ENCODE data around the gene DVL1.
A peak's percentile ranks its signal among the peaks of the same experiment; 100 is the strongest.
"Not testable (repeated sequence)": the region's sequence is repeated elsewhere in the genome, so short reads cannot be mapped to it uniquely, and the experiment has no call there.

The DVL1 gene

DNA sequence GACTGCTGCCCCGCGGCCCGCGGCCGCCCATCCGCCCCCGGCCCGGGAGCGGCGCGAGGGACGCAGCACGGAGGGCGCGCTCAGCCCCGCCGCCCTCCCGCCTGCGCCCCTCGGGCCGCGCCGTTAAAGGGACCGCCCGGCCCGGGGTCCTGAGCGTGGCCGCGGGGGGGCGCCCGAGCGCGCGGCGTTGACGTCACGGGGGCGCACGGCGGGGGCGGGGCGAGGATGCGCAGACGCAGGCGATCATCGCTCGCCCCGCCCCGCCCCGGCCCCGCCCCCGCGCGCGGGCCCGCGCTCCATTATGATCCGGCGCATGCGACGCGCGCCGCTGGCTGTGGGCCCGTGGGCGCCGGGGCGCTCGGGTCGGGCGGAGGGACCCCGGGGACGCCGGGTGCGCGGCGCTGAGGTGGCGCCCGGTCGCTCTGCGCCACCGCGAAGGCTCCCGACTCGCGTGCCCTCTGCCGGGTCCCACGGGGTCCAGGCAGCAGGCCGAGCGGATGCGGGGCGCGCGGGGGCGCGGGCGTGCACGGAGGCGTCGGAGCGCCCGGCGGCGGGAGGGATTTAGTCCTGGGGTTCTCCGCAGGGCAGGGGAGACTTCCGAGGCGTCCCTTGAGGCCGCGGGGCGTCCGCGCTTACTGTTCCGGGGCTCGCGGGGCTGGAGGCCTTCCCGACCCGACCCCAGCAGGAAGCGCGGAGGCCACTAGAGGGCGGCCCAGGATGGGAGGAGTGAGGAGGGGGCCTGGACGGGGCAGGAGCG, at the start of gene DVL1:
Gene DVL1, minus strand, starts transcription at position 163 of the 757 bp plus-strand sequence. CDS start 353 bp downstream, outside the sequence.
- DNase-seq: peak; percentile 73 to 74

DNA sequence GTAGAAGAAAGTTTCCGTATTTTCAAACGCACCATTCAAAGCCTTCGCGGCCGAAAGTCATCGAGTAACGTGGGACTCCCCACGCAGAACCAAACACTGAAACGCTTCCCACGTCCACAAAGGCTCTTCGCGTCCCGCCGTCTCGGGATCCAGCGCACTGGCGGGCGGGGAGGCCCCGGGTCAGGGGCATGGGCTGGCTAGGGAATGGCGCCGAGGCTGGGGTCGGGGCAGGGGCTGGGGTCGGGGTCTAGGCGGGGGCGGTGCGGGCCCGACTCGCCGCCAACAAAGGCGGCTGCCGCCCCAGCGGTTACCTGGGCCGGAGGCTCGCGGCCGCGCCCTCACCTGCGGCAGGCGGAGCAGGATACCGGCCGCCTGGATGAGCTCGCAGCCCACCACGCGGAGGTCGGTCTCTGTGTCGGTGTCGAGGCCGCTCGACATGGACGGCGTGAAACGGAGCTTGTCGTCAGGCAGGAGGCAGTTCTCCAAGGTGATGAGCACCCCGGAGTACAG, 49.5 kb upstream of the DVL1 start:
- DNase-seq: no peak

DNA sequence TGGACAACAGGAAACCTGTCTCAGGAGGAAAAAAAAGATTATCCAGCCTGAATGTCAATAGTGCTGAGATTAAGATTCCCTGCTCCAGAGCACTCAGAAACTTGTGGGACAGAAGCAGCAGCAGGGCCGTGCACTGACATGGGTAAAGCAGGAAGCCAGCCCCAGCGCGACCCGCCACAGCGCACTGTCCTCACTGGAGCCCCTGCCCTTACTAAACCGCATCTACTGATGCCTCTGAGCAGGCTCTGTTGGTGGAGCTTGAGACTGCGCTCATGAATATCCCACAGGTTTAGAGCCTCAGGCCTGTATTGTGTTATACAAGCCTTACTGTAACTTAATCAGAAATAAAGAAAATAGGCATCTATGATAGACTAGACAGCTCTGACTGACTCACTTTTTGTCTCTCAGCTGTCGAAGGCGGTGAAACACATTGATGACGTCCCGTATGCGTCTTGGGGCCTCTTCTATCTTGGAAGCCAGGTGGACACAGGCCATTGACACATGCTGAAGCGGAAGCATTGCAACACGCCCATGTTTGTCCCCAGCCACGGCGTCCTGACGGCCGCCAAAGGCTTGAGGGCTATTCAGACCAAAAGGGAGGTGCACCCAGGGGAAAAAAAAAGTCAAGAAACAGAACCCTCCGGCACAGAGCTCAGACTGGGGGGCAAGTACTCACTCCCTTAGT, 48.8 kb upstream of the DVL1 start:
- DNase-seq: no peak

DNA sequence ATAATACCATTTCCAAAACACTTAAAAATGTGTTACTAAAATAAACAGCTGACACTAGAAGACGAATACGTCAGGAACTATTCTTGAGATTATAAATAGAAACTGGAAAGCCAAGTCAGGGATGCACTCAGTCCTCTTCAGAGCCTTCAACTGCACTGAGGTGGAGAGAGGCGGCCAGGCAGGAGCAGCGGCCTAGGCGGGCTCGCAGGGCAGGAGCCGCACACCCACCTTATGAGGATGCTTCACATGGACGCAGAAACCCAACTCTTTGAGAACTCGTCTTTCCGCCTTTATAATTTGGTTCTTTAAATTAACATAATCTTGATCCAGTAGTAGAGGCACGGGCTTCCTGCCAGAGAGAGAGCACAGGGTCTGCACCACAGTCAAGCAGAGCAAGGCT, 45.9 kb upstream of the DVL1 start:
- no peak for DNase-seq

DNA sequence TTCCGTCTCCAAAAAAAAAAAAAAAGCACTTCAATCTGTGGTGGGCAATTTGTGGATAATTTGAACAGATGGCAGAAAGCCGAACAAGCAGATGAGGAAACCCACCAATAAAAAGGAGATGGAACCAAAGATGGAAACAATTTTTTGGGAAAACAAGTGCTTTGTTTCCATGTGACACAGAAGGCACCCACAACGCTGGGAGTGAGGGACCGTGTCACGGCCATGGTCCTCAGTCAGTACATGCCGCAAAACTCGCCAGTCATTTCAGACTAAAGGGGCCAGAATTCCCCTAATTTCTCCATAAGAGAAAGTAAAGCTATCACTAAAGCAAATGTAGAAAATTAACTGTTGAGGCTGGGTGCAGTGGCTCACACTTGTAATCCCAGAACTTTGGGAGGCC, 44.9 kb upstream of the DVL1 start:
- DNase-seq: no peak

DNA sequence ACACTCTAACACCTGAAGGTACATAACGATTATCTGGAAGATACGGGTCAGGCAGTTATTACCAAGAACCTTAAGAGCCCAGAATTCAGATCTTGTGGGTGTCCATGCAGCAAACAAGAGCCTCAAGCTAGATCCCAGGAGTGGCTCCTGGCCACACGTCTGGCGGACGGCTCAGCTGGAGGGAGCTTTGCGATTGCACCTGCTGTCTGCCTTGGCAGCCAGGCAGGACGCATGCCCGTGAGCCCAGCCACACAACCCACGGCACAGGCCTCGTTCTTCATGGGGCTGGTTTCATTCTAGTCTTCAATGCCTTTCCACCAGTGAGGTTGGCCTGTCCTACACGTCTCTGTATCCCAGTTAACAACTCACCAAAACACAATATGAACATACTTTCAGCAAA, 44.2 kb upstream of the DVL1 start:
- DNase-seq: no peak

DNA sequence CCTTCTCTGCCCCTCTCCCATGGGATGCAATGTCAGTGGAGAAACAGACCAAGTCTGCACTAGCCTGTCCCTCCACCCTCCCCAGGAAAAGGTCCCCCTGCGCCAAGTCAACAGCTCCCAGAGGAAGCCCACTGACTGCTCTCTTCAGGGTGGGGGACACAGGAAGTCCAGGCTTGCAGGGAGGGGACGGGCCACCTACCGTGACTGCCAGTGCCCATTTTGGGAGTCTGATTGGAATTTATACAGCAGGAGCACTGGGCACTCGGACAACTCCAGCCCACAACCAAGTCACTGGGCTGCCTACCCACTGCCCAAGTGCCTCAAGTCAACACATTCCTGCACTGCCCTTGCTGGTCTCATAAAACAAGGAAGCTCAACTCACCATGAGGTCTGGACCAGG, 43.8 kb upstream of the DVL1 start:
- no peak for DNase-seq

DNA sequence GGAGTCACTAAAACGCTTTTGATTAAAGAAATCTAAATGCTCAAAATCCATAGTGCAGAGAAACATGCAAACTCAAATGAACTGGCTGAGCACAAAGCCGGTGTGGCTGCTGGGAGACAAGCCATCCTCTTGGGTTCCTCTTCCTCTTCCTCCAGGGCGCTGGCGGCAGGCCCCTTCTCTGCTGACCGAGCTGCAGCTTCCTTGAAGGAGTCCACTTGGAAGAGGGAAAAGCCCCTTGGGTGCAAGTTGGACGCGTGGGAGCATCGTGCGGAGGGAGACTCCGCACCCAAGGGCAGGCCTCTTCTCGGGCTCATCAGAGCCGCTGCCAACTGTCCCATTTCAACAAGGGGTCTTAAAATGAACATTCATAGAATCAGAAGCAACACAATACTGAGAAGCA, 42.0 kb upstream of the DVL1 start:
- DNase-seq: no peak

DNA sequence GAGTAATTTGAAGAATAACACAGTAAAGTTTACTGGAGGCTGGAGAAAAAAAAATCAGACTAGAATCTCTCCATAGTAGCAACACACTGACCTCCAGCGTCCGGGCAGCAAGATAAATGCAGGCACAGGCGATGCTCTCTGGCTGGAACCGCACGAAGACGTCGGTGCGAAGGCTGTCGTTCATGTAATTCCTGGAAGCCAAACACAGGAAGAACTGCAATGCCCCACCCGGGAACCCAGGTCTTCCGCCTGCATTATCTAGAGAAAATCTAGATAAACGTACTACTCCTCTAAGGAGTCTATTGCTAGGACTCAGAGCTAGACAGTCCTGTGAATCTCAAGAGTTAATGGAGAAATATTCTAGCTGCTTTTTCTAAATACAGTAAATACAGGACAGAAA, 41.5 kb upstream of the DVL1 start:
- no peak for DNase-seq

DNA sequence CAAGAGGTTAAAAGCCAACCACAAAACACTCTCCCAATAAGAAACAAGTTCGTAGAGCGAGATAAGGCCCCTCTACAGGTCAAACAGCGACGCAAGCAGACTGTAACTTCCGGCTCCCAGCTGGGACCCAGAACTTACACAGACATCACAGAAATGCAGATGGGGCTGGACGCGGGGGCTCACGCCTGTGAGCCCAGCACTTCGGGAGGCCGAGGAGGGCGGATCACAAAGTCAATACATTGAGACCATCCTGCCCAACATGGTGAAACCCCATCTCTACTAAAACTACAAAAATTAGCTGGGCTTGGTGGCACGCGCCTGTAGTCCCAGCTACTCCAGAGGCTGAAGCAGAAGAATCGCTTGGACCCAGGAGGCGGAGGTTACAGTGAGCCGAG, 38.9 kb upstream of the DVL1 start:
- no peak for DNase-seq

DNA sequence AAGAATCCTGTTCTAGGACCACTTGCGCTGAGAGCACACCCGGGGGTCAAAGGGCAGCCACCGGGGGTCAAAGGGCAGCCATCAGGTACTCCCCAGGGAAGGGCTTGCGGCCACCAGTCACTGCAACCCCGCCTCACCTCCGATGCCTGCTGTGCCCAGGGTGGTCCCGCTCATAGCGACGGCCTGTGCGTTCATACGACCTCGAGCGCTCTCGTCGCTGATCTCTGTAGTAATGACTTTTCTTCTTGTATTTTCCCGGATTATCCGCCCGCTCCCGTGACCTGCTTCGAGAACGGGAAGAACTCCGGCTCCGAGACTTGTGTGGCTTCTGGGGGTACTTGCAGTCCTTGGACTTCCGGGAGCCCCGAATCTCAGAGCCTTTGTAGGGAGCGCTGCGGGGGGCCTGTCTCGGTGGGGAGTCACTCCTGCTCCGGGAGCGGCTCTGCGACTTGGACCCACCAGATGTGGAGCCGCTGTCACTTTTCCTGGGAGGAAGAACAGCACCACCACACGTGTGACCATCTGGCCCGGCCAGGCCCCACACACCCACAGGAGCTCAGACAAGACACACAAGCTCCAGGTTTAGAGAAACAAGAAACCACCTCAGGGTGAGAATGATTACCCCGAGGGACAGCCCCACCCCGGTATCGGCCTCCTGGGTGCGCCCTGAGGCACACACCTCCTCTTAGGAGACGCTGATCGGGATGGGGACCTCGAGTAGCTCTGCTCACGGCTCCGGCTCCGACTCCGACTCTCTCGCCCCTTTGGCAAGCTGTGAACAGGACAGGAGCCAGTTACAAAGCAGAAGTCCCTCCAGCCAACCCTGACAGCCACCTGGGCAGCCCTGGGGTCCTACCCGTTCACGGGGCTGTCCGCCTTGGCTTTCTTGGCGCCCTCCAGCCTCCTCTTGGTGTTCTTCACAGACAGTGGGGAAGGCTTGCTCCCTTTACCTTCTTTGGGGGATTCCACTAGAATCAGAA, 38.2 kb upstream of the DVL1 start:
- no peak for DNase-seq

DNA sequence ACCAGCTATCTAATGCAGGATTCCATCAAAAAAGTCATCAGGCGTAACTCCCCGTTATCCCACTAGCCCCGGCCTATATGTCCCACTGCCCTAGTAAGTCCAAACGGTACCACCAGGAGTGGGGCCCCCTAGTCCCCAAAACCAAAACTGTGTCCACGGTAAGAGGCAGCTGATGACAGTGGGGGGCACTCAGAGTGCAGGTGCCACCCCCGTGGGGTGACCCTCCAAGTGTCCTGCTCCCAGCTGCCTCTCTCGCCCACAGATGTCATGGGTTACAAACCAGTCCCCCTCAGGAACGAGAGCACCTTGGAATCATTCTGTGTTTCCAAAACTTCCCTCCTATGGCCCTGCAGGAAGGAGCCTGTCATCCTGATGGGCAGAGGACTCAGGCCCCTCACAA, 36.7 kb upstream of the DVL1 start:
- no peak for DNase-seq

DNA sequence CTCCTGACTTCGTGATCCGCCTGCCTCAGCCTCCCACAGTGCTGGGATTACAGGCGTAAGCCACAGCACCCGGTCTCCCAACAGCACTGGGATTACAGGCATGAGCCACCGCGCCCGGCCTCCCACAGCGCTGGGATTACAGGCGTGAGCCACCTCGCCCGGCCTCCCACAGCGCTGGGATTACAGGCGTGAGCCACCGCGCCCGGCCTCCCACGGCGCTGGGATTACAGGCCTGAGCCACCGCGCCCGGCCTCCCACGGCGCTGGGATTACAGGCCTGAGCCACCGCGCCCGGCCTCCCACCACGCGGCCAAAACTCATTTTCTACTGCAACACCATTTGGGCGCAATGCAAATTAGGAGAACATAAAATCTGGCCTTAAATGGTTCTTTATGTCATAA, 36.1 kb upstream of the DVL1 start:
- not testable (repeated sequence) for DNase-seq

DNA sequence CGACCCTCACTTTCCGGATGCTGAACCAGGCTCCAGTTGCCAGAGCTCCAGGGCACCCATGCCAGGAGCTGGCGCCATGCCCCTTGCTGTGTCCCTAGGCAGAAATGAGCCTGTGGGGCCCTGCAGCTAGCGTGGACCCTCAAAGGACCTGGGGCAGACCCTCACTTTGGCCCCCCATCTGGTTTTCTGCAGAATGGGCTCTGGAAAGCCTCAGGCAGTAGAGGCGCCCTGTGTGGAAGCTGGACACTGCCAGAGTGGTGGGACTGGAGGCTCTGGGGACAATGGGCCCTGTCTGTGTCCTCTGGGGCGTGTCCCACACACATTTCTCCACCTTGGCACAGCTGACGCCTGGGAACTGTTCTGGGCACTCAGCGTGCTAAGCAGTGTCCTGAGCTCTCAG, 32.1 kb upstream of the DVL1 start:
- DNase-seq: no peak

DNA sequence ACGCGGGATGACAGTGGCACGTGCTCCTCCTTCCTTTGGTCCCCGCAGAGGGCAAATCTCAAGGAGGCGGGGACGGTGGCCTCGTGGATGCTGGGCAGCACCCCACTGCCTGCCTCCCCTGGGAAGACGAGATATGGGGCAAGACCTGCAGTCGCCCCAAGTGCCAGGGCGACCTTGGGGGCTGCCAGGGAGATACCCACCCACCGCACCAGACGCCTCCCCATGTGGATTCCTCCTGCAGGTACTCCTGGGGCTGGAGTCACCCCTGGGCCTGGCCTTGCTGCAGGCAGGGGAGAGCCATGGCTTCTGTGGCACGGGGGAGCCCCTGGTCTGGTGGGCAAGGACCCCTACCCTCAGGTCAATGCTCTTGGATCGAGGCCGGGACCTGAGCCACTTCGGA, 31.6 kb upstream of the DVL1 start:
- DNase-seq: no peak

DNA sequence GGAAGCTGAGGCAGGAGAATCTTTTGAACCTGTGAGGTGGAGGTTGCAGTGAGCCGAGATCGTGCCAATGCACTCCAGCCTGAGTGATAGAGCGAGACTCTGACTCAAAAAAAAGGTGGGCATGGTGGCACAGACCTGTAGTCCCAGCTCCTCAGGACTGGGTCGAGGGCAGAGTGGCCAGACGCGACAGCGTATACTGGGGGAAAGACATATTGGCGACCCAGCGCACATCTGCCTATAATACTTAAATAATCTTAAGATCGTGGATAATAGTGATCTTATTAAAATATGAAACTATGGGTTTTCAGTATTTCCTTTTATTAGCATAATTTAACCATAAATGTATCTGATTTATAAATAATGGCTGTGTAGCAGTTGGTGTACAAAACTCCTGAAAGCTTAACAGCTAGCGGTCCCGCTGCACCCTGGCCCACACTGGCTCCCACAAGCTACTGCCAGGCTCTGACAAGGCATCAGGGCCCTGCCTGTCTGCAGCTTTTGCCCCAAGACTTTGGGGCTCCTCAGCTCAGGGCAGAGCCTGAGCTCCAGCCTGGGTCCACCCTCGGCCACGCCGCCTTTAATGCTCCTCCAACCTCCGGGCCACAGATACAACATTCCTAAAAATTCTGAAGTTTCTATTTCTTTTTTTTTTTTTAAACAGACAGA, 28.5 kb upstream of the DVL1 start:
- DNase-seq: no peak

DNA sequence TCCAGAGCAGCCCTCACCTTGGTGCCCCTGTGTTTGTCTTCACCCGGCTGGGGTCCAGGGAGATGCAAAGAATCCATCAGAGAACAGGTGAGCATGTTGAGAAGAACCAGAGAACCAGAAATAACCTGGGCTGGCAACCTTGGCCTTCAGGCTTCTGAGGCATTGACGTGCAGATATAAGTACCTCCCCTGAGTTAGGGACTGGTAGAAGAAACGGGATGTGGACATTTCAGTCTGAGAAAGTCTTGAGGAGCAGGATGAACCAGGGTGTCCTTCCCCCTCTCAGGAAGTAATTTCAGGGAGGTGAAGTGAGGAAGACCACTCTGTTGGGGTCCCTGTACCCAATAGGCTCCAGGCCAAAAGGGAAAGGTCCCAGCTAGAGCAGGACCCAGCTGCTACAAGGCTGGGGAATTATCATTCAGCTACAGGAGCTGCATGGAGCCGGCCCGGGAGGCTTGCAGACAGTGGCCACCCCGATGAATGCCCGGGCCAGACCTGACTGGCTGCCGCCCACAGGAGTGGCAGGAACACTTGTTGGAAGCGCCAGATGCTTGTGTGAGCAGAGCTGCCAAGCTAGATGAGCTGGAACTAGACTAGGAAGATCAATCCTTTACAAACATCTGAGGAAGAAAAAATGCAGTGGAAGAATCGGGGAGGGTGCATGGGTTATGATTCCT, 27.5 kb upstream of the DVL1 start:
- DNase-seq: no peak

DNA sequence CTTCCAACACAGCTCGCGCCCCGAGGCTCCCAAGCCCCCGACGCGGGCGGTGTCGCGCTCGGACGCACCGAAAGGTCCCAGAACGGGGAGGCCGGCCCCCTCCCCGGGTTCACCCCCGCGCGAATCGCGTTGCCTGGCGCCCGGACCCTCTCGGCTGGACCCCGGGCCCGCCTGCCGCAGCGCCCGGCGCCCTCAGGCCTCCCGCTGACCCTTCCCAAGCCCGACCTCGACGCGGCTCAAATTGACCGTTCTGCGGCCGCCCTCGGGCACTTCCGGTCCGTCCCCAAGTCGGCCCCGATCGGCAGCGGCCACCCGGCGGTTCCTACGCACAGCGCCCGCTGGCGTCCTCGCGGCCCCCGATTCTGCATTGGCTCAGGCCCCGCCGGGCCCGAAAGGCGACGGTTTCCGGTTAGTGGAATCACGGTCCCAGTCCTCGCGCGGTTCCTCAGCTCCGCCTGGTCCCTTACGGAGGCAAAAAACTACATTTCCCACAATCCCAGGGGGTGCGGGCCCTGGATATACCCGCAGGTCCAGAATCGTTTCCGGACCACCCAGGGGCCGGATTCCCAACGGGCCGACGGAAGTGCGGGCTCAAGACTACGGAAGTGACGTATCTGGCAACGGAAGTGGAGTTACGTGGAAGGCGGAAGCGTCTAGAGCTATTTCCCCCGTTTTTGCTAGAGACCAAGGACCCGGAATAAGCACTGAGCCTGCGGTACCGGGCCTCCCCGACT, 25.9 kb upstream of the DVL1 start, which contains the start of gene AURKAIP1:
Gene AURKAIP1, minus strand, starts transcription at position 279 of the 734 bp plus-strand sequence. CDS start 451 bp downstream, outside the sequence.
- DNase-seq: peak; percentile 99

DNA sequence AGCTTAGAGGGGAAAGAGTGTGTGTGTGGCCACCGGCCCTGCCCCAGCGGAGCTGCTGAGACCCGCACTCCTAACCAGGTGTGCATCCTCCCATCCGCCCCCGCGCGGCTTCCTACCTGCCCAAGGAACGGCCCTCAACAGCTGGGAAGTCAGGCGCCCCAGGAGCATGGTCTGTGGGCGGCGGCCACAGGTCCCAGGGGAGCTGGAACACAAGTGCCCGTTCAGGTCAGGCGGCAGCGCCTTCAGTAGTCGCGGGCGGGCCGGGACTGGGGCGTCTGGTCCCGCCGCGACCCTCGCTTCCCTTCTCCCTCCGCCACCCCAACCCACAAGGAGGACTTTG, 25.3 kb upstream of the DVL1 start:
- DNase-seq: no peak

DNA sequence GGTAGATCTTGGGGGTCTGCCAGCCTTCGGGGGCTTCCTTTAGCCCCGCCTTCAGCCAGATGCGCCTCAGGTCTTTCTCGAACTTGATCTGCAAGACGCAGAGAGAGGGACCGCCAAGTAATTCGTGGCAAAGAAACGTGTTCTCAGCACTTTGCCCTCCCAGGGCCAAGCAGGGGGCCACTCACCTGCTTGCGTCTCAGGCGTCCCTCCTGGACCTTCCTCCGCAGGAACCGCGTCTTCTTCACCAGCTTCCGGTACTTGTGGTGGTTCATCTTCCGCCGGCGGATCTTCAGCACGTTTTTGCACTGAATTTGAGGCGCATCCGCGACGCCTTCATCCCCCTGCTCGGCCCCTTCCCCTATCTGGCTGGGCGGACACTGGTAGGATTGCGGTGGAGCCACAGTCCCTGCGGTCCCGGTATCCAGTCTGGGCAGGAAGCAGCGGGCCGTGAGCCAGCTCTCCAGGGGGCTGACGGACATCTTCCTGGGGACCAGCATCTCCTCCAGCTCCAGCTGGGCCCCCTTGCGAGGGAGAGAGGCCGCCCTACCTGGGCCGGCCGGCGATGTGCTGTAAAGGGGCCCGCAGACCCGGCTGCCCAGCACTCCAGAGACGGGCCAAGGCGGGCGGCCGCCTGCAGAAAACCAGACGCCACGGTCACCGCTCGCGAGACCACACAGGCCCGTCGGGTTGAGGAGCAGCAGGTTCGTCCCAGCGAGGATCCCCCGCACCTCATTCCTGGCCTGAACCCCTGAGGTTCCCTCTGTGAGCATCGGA, 24.8 kb upstream of the DVL1 start:
- DNase-seq: no peak
